Neural crest cell (in vitro differentiated cells): ENCODE data around the gene SLC46A1. TPM values are rescaled to one million over a fixed set of nuclear protein-coding genes. Genes with fewer than 3 reads are reported as not detected.

Experiments used
- DNase-seq: peaks from one replicate; pipeline ENCODE4 v3.0.0; 2021; ENCODE audit warnings: low read depth, mixed read lengths, low spot score
- H3K27ac Mint-ChIP-seq: one replicate; pipeline ENCODE4 v1.8.0; 2021; ENCODE audit warnings: mild to moderate bottlenecking, mixed read lengths; ENCODE audit not compliant: unreplicated experiment
- H3K27me3 Mint-ChIP-seq: 2 replicates; pipeline ENCODE4 v1.8.0; 2021; ENCODE audit warnings: low read depth, mild to moderate bottlenecking, mixed read lengths
- H3K36me3 Mint-ChIP-seq: 2 replicates; pipeline ENCODE4 v1.8.0; 2021; ENCODE audit warnings: low read depth, mild to moderate bottlenecking, mixed read lengths
- H3K4me1 Mint-ChIP-seq: 2 replicates; pipeline ENCODE4 v1.8.0; 2021; ENCODE audit warnings: mixed read lengths
- H3K4me3 Mint-ChIP-seq: one replicate; pipeline ENCODE4 v1.8.0; 2021; ENCODE audit warnings: mild to moderate bottlenecking, mixed read lengths
- H3K9me3 Mint-ChIP-seq: 2 replicates; pipeline ENCODE4 v1.8.0; 2021; ENCODE audit warnings: mixed read lengths
- total RNA-seq: library from RNA; stranded (reverse); gene quantifications from 2 replicates; pipeline ENCODE4 v1.2.1, GENCODE V29; 2021
- TF ChIP-seq, protein P1 (sequence below): fragments of 200-600 bp; sonication (generic); conservative IDR thresholded peaks from 2 replicates; pipeline ENCODE4 v1.5.0; 2021; ENCODE audit warnings: antibody characterized with exemption, mild to moderate bottlenecking

The SLC46A1 gene
- total RNA-seq, 1 donor from 2014 or later, result 16.8 TPM

DNA sequence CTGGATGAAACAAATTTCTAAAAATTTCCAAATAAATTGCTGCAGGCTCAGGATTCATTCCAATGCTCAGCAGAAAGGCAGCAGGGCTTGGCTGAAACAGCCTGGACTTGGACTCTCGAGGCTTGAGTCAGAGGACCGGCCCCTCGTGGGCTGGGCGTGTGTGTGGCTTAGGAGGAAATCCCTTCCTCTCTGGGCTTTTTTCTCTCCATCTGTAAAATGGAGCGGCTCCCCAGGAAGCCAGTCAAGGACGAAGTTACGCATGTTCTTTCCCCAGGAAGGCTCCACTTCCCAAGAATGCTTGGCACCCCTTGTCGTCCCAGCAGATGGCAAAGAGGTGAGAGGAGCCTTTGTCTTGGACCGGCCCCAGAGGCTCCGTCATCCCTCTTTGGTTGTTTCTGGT is 13.5 kb downstream of the SLC46A1 start:
- H3K4me1 Mint-ChIP-seq, result peaks cover 4% of the 10 kb centered on the region
- no peak for DNase-seq
- TF ChIP-seq, protein P1, sequence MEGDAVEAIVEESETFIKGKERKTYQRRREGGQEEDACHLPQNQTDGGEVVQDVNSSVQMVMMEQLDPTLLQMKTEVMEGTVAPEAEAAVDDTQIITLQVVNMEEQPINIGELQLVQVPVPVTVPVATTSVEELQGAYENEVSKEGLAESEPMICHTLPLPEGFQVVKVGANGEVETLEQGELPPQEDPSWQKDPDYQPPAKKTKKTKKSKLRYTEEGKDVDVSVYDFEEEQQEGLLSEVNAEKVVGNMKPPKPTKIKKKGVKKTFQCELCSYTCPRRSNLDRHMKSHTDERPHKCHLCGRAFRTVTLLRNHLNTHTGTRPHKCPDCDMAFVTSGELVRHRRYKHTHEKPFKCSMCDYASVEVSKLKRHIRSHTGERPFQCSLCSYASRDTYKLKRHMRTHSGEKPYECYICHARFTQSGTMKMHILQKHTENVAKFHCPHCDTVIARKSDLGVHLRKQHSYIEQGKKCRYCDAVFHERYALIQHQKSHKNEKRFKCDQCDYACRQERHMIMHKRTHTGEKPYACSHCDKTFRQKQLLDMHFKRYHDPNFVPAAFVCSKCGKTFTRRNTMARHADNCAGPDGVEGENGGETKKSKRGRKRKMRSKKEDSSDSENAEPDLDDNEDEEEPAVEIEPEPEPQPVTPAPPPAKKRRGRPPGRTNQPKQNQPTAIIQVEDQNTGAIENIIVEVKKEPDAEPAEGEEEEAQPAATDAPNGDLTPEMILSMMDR, result no peak
- no peak overlapping the region for H3K4me3 Mint-ChIP-seq
- H3K9me3 Mint-ChIP-seq, result no peaks in the 10 kb centered on the region
- peaks cover 23% of the 10 kb centered on the region for H3K36me3 Mint-ChIP-seq
- H3K27ac Mint-ChIP-seq, result no peak overlapping the region
- H3K27me3 Mint-ChIP-seq, result no peaks in the 10 kb centered on the region

DNA sequence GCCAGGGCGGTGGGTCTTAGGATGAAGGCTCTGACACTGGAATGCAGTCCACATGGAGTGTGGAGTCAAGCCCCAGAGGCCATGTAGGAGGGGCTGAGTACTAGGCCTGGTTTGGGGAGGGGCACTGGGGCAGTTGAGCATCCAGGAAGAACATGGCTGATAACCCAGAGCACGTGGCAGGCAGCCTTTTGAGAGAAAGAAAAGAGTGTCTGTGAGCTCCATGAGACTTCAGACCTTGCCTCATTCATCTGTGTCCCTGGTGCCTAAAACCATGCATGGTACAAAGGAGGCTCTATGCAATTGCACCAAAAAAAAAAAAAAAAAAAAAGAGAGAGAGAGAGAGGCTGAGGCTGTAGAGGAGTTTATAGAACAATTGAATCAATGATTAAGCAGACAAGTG is 14.6 kb downstream of the SLC46A1 start:
- TF ChIP-seq, protein P1, result no peak
- no peaks in the 10 kb centered on the region for H3K27me3 Mint-ChIP-seq
- no peak for DNase-seq
- H3K9me3 Mint-ChIP-seq, result no peaks in the 10 kb centered on the region
- H3K4me1 Mint-ChIP-seq, result peaks cover 4% of the 10 kb centered on the region
- H3K27ac Mint-ChIP-seq, result no peak overlapping the region
- peaks cover 24% of the 10 kb centered on the region for H3K36me3 Mint-ChIP-seq
- no peak overlapping the region for H3K4me3 Mint-ChIP-seq

DNA sequence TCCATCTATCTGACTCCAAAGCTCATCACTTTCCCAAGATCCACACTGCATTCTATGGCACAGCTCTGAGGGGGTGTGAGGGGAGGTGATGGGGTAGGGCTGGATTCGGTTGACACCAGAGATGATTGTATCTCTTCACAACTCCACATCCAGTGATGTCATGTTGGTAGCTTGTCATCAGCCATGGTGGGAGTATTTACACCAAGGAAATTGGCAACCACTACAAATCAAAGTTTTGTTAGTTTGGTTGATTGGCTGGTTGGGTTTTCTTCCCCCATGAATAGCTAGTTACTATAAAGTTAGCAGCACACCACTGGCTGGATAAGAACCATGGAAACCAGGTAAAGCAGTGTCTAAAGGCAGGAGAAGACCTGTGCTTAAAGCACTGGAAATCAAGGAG is 15.0 kb downstream of the SLC46A1 start:
- Mint-ChIP-seq H3K36me3 (peaks cover 24% of the 10 kb centered on the region), H3K27ac (no peak overlapping the region), H3K4me3 (no peak overlapping the region), H3K27me3 (no peaks in the 10 kb centered on the region), H3K9me3 (no peaks in the 10 kb centered on the region), H3K4me1 (peaks cover 4% of the 10 kb centered on the region)
- TF ChIP-seq, protein P1, result no peak
- no peak for DNase-seq

DNA sequence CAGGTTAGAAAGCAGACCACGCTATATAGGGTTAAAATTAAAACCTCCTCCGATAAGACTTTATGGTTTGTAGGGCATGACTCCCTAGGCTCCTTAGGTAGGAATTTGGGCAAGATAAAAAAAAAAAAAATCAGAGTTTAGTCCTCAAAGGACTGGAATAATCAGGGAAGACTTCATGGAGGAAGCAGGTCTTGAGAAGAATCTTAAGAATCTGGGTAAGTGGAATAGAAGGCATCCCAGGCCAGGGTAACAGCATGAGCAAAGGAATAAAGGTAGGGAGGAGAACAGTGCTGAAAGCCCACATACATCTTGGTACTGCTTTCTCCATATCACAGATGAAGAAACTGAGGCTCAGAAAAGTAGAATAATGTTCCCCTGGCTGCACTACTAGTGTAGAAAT is 15.4 kb downstream of the SLC46A1 start:
- no peak overlapping the region for H3K27ac Mint-ChIP-seq
- H3K27me3 Mint-ChIP-seq, result no peaks in the 10 kb centered on the region
- peaks cover 24% of the 10 kb centered on the region for H3K36me3 Mint-ChIP-seq
- H3K4me1 Mint-ChIP-seq, result peaks cover 4% of the 10 kb centered on the region
- TF ChIP-seq, protein P1, result no peak
- DNase-seq, result no peak
- H3K9me3 Mint-ChIP-seq, result no peaks in the 10 kb centered on the region
- no peak overlapping the region for H3K4me3 Mint-ChIP-seq

DNA sequence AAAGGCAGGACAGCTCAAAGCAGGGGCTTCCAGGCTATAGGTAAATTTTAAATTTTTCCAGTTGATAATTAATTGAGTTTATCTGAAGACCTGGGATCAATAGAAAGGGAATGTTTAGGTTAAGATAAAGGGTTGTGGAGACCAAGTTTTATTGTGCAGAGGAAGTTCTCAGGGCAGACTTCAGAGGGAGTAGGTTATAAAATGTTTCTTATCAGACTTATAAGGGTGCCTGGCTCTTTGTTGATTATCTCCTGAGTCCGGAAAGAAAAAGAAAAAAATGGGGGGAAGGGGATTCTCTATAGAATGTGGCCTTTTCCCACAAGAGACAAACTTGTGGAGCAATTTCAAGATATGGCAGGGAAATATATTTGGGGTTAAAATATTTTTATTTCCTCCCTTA is 15.9 kb downstream of the SLC46A1 start:
- peaks cover 4% of the 10 kb centered on the region for H3K4me1 Mint-ChIP-seq
- peaks cover 24% of the 10 kb centered on the region for H3K36me3 Mint-ChIP-seq
- TF ChIP-seq, protein P1, result no peak
- H3K27me3 Mint-ChIP-seq, result no peaks in the 10 kb centered on the region
- no peaks in the 10 kb centered on the region for H3K9me3 Mint-ChIP-seq
- H3K27ac Mint-ChIP-seq, result no peak overlapping the region
- H3K4me3 Mint-ChIP-seq, result no peak overlapping the region
- DNase-seq, result no peak

DNA sequence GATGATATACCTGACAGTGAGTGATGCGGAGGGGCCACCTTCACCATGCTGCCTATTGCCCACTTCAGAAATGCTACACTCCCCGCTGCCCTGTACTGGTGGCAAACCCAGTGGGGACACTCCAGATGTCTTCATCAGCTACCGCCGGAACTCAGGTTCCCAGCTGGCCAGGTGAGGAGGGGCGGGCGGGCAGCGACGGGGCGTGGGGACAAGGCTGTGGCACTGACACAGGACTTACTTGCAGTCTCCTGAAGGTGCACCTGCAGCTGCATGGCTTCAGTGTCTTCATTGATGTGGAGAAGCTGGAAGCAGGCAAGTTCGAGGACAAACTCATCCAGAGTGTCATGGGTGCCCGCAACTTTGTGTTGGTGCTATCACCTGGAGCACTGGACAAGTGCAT is 17.9 kb downstream of the SLC46A1 start:
- Mint-ChIP-seq H3K27ac (no peak overlapping the region), H3K27me3 (peaks cover 10% of the 10 kb centered on the region), H3K4me3 (no peak overlapping the region)

More for the DNA sequence above, 17.9 kb downstream of the SLC46A1 start:
- no peaks in the 10 kb centered on the region for H3K9me3 Mint-ChIP-seq
- DNase-seq, result no peak
- peaks cover 24% of the 10 kb centered on the region for H3K36me3 Mint-ChIP-seq
- peaks cover 4% of the 10 kb centered on the region for H3K4me1 Mint-ChIP-seq
- TF ChIP-seq, protein P1, result no peak
